GM19438 (cell line): ENCODE data around the gene ATCAY.
"Not testable (repeated sequence)": the region's sequence is repeated elsewhere in the genome, so short reads cannot be mapped to it uniquely, and the experiment has no call there.

Experiments
- ATAC-seq: cut with Tn5 transposase; IDR thresholded peaks from one replicate; pipeline ENCODE4 v1.9.1; 2021; ENCODE audit warnings: low read depth; ENCODE audit not compliant: unreplicated experiment

The ATCAY gene

GRCh38 chr19:3852614-3853254 is 27.8 kb upstream of the ATCAY start:
- ATAC-seq, result no peak

- no peak for ATAC-seq
Observed at GRCh38 chr19:3855320-3855719, 25.2 kb upstream of the ATCAY start.

GRCh38 chr19:3857449-3858003 is 23.0 kb upstream of the ATCAY start:
- ATAC-seq, result no peak

- ATAC-seq, result no peak
Observed at GRCh38 chr19:3860499-3860898, 20.0 kb upstream of the ATCAY start.

- ATAC-seq, result no peak
Observed at GRCh38 chr19:3862826-3863500, 17.5 kb upstream of the ATCAY start.

- no peak for ATAC-seq
Observed at GRCh38 chr19:3863648-3864047, 16.8 kb upstream of the ATCAY start.

GRCh38 chr19:3866910-3867638 is 13.4 kb upstream of the ATCAY start:
- ATAC-seq, result no peak

- no peak for ATAC-seq
Observed at GRCh38 chr19:3867971-3868769, 12.3 kb upstream of the ATCAY start.

GRCh38 chr19:3868770-3869456 is 11.6 kb upstream of the ATCAY start, which contains the start of gene ZFR2:
TSS of gene ZFR2 (minus strand) at chr19:3869038. CDS start at chr19:3869017, 21 bp downstream.
- ATAC-seq, result no peak

- ATAC-seq, result no peak
Observed at GRCh38 chr19:3873151-3873550, 7.3 kb upstream of the ATCAY start.

GRCh38 chr19:3874695-3875094 is 5.8 kb upstream of the ATCAY start:
- not testable (repeated sequence) for ATAC-seq

GRCh38 chr19:3879656-3880055 is 829 bp upstream of the ATCAY start:
- ATAC-seq, result no peak

GRCh38 chr19:3881272-3882040 is 971 bp downstream of the ATCAY start:
- no peak for ATAC-seq

- no peak for ATAC-seq
Observed at GRCh38 chr19:3882041-3882384, 1.5 kb downstream of the ATCAY start.

GRCh38 chr19:3890591-3890990 is 10.1 kb downstream of the ATCAY start:
- no peak for ATAC-seq

GRCh38 chr19:3893509-3894179 is 13.2 kb downstream of the ATCAY start:
- ATAC-seq, result no peak

- ATAC-seq, result not testable (repeated sequence)
Observed at GRCh38 chr19:3894959-3895358, 14.5 kb downstream of the ATCAY start.

- no peak for ATAC-seq
Observed at GRCh38 chr19:3895788-3896187, 15.3 kb downstream of the ATCAY start.

- ATAC-seq, result no peak
Observed at GRCh38 chr19:3897936-3898335, 17.5 kb downstream of the ATCAY start.
